GM18520 (cell line): ENCODE data around the gene SAMD4B.
"Not testable (repeated sequence)": the region's sequence is repeated elsewhere in the genome, so short reads cannot be mapped to it uniquely, and the experiment has no call there.

Experiments
- ATAC-seq: cut with Tn5 transposase; IDR thresholded peaks from one replicate; pipeline ENCODE4 v1.9.1; 2021; ENCODE audit not compliant: unreplicated experiment

The SAMD4B gene

GRCh38 chr19:39341719-39342604 lies at the start of gene SAMD4B:
Gene SAMD4B, plus strand, starts transcription at chr19:39342421. Its CDS starts 14,473 bp downstream, at chr19:39356894.
- ATAC-seq = peak; percentile 83

GRCh38 chr19:39293394-39293793 lies 48.8 kb upstream of the SAMD4B start:
- ATAC-seq = no peak

GRCh38 chr19:39296055-39296645 lies 46.1 kb upstream of the SAMD4B start, which contains the start of gene IFNL1:
Gene IFNL1, plus strand, starts transcription at chr19:39296407. Its CDS starts 15 bp downstream, at chr19:39296422.
- ATAC-seq = no peak

- no peak for ATAC-seq
Observed at GRCh38 chr19:39296906-39297305, 45.3 kb upstream of the SAMD4B start.

- ATAC-seq = no peak
Observed at GRCh38 chr19:39297931-39298634, 44.1 kb upstream of the SAMD4B start.

- no peak for ATAC-seq
Observed at GRCh38 chr19:39299404-39299803, 42.8 kb upstream of the SAMD4B start.

GRCh38 chr19:39299832-39300231 lies 42.4 kb upstream of the SAMD4B start:
- ATAC-seq = no peak

- no peak for ATAC-seq
Observed at GRCh38 chr19:39301021-39301420, 41.2 kb upstream of the SAMD4B start.

GRCh38 chr19:39301562-39301961 lies 40.7 kb upstream of the SAMD4B start:
- ATAC-seq = no peak

- no peak for ATAC-seq
Observed at GRCh38 chr19:39303373-39304184, 38.6 kb upstream of the SAMD4B start.

- ATAC-seq = no peak
Observed at GRCh38 chr19:39304185-39304513, 38.1 kb upstream of the SAMD4B start.

- no peak for ATAC-seq
Observed at GRCh38 chr19:39304701-39305571, 37.3 kb upstream of the SAMD4B start.

- ATAC-seq = no peak
Observed at GRCh38 chr19:39306075-39306474, 36.1 kb upstream of the SAMD4B start.

- ATAC-seq = no peak
Observed at GRCh38 chr19:39307046-39307821, 35.0 kb upstream of the SAMD4B start.

GRCh38 chr19:39307822-39308530 lies 34.2 kb upstream of the SAMD4B start:
- no peak for ATAC-seq

GRCh38 chr19:39308531-39309304 lies 33.5 kb upstream of the SAMD4B start:
- ATAC-seq = no peak

GRCh38 chr19:39309305-39309670 lies 32.9 kb upstream of the SAMD4B start:
- ATAC-seq = not testable (repeated sequence)
